Measurements from ENCODE around the gene PARVA. TPM values are rescaled to one million over a fixed set of nuclear protein-coding genes. Genes with fewer than 3 reads are reported as not detected.
"Not testable (repeated sequence)": the region's sequence is repeated elsewhere in the genome, so short reads cannot be mapped to it uniquely, and the experiment has no call there.

The PARVA gene
- polyA plus RNA-seq, 1 donor from 2014 or later, result not detected

DNA sequence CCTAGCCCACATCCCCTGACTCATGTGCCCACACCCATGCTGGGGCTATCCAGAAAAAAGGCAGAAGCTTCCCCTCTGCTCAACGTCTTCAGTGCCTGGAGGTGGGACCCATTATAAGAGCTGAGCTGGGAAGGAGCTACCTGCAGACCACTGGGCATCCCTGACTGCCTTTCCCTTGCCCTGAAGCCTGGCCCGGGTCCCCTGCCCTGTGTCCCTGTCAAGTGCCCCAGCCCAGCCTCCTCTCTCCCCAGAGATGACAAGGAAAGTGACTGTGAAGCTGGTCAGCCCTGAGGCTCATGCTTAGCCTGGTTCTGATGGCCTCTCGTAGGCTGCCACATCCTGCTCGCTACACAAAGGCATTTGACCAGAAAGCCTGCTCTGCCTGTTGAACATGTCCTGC, 140.4 kb downstream of the PARVA start:
- Mint-ChIP-seq H3K9me3 (no peaks in the 10 kb centered on the region), H3K4me1 (no peaks in the 10 kb centered on the region), H3K36me3 (no peaks in the 10 kb centered on the region), H3K27ac (no peak overlapping the region), H3K4me3 (no peak overlapping the region), H3K27me3 (no peaks in the 10 kb centered on the region)

- H3K9me3 Mint-ChIP-seq, result no peaks in the 10 kb centered on the region
- no peaks in the 10 kb centered on the region for H3K36me3 Mint-ChIP-seq
- no peak overlapping the region for H3K27ac Mint-ChIP-seq
- no peaks in the 10 kb centered on the region for H3K27me3 Mint-ChIP-seq
- no peaks in the 10 kb centered on the region for H3K4me1 Mint-ChIP-seq
- no peak overlapping the region for H3K4me3 Mint-ChIP-seq
These were observed 141.4 kb downstream of the PARVA start for GRCh38 chr11:12518606-12519385.

DNA sequence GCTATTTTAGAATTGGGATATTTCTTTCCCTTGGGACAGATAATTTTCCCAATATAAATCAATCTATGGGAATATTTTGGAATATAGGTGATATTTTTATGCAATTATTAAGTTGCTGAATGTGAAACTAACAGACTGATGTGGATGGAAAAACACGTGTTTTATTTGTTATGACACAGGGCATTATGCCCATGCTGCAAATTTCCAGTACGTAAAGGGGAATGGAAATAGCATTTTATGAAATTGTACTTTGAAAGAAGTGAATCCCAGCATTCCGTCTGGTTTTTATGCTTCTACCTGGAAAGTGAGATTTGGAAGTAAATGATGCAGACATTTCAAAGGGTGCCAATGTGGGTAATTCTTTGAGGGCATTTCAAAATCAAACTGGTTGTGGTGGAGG, 142.7 kb downstream of the PARVA start:
- Mint-ChIP-seq H3K27ac (no peak overlapping the region), H3K27me3 (peaks cover 1% of the 10 kb centered on the region), H3K4me1 (no peaks in the 10 kb centered on the region), H3K9me3 (no peaks in the 10 kb centered on the region), H3K4me3 (no peak overlapping the region), H3K36me3 (no peaks in the 10 kb centered on the region)

GRCh38 chr11:12520576-12520975, 143.2 kb downstream of the PARVA start:
- not testable (repeated sequence) for H3K36me3 Mint-ChIP-seq, H3K9me3 Mint-ChIP-seq, H3K27ac Mint-ChIP-seq, H3K4me1 Mint-ChIP-seq, H3K4me3 Mint-ChIP-seq, H3K27me3 Mint-ChIP-seq

GRCh38 chr11:12523180-12523924, 146.0 kb downstream of the PARVA start:
- Mint-ChIP-seq H3K36me3 (no peaks in the 10 kb centered on the region), H3K9me3 (no peaks in the 10 kb centered on the region), H3K4me3 (no peak overlapping the region), H3K4me1 (no peaks in the 10 kb centered on the region), H3K27ac (no peak overlapping the region), H3K27me3 (peaks cover 1% of the 10 kb centered on the region)

DNA sequence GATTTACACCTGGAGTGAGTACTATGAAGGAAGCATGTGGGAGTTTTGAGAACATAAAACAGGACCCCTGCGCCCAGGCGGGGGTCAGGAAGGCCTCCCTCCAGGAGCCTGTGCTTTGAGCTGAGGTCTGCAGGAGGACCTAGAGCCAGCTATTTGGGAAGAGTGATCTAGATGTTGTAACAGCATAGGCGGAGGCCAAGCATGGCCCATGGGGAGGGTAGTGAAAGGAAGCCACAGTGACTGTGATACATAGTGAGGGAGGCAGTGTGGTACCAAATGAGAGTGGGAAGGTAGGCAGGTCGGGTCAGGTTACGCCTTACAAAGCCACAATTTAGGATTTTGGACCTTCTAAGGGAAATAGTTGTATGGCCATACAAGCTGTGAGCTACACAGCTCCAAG, 147.5 kb downstream of the PARVA start:
- H3K4me3 Mint-ChIP-seq, result no peak overlapping the region
- no peaks in the 10 kb centered on the region for H3K4me1 Mint-ChIP-seq
- H3K36me3 Mint-ChIP-seq, result no peaks in the 10 kb centered on the region
- peaks cover 1% of the 10 kb centered on the region for H3K27me3 Mint-ChIP-seq
- H3K9me3 Mint-ChIP-seq, result no peaks in the 10 kb centered on the region
- no peak overlapping the region for H3K27ac Mint-ChIP-seq

- Mint-ChIP-seq H3K36me3 (no peaks in the 10 kb centered on the region), H3K4me3 (no peak overlapping the region), H3K4me1 (no peaks in the 10 kb centered on the region), H3K27ac (no peak overlapping the region), H3K9me3 (no peaks in the 10 kb centered on the region), H3K27me3 (peaks cover 1% of the 10 kb centered on the region)
These were observed 148.2 kb downstream of the PARVA start for GRCh38 chr11:12525466-12526055.

DNA sequence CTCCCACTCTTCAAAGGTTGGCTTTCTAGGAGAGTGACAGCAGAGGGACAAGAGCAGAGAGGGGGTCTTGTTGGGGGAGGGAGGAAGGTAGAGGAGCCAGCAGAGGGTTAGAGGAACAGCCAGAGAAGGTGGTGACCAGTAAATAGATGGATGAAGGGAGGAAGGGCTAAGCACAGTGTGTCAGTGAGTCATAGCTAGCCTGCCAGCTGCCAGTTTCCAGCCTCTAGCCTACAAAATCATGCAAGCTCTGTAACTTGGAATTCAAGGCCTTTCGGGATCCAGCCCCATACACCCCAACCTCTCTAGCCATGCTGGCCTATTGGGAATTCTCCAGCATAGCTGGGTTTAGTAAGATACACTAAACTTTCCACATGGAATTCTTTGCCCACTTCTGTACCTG, 149.4 kb downstream of the PARVA start:
- Mint-ChIP-seq H3K4me1 (no peaks in the 10 kb centered on the region), H3K9me3 (no peaks in the 10 kb centered on the region), H3K4me3 (no peak overlapping the region), H3K27me3 (peaks cover 1% of the 10 kb centered on the region), H3K27ac (no peak overlapping the region), H3K36me3 (no peaks in the 10 kb centered on the region)

GRCh38 chr11:12528487-12528886, 151.1 kb downstream of the PARVA start:
- H3K27ac Mint-ChIP-seq, result no peak overlapping the region
- H3K9me3 Mint-ChIP-seq, result no peaks in the 10 kb centered on the region
- H3K4me1 Mint-ChIP-seq, result peaks cover 0 to under 1% (median 0%) of the 10 kb centered on the region in 3 donors
- no peaks in the 10 kb centered on the region for H3K36me3 Mint-ChIP-seq
- H3K27me3 Mint-ChIP-seq, result peaks cover 1% of the 10 kb centered on the region
- no peak overlapping the region for H3K4me3 Mint-ChIP-seq

DNA sequence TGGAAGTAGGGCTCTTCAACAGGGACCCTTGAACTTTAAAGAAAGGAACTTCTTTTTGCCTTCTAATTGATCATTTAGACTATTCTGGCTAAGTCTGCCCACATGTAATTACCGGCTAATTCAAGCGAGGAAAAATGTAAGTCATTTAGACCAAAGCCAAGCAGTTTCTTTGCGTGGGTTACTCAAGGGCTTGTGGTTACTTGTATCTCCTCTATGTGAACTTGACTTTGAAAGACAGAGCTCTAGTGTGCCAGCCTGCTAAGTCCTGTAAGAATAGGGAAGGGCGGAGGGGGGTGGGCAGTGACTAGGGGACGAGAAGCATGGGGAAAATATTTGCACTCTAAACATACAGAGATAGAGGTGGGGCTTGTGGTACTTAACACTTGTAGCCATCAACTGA, 151.7 kb downstream of the PARVA start:
- Mint-ChIP-seq H3K4me3 (no peak overlapping the region), H3K27me3 (peaks cover 1% of the 10 kb centered on the region), H3K36me3 (no peaks in the 10 kb centered on the region), H3K9me3 (no peaks in the 10 kb centered on the region), H3K4me1 (peaks cover 0 to 1% (median 0%) of the 10 kb centered on the region in 3 donors), H3K27ac (no peak overlapping the region)

DNA sequence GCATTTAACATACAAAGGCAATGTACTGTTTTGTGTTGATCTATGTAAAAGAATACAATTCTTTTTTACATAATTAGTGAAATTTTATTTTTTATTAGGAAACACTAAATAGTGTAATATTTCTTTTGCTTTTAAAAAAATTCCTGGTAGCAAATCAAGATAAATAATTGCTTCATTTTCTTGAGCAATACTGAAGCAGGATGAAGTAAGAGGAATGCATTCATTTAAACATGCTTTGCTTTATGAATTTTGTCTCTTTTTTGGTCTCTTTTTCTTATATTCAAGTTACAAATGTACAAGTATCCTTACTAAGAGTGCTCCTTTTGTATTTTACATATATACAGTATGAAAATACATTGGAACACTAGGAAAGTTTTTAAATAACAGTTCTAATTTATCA, 152.4 kb downstream of the PARVA start:
- Mint-ChIP-seq H3K27ac (no peak overlapping the region), H3K4me3 (no peak overlapping the region), H3K27me3 (peaks cover 1% of the 10 kb centered on the region), H3K9me3 (no peaks in the 10 kb centered on the region), H3K36me3 (no peaks in the 10 kb centered on the region), H3K4me1 (peaks cover 0 to 1% (median 0%) of the 10 kb centered on the region in 3 donors)

DNA sequence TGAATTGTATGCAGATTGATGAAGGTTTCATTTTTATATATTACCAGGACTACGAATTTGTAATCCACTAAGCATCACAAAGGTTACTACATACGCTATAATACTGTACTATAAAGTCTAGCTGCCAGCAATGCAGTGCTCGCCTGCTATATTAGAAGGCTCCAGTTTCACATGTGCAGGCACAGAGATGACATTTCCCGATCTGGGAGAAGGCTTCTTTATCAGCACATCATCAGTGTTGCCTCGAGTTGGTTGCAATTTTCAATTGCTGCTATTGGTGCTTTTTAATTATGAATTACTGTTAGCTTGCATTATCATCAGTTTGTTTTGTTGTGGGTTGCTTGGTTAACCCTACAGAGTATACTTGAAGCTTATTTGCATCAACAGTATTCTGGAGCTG, 153.6 kb downstream of the PARVA start:
- Mint-ChIP-seq H3K27ac (no peak overlapping the region), H3K27me3 (peaks cover 2% of the 10 kb centered on the region), H3K4me1 (peaks cover 0 to 1% (median 0%) of the 10 kb centered on the region in 3 donors), H3K36me3 (no peaks in the 10 kb centered on the region), H3K9me3 (peaks cover 0 to under 1% (median 0%) of the 10 kb centered on the region in 3 donors), H3K4me3 (no peak overlapping the region)

GRCh38 chr11:12531681-12532080, 154.3 kb downstream of the PARVA start:
- Mint-ChIP-seq H3K9me3 (peaks cover 0 to 6% (median 0%) of the 10 kb centered on the region in 3 donors), H3K4me3 (no peak overlapping the region), H3K36me3 (no peaks in the 10 kb centered on the region), H3K4me1 (peaks cover 0 to 1% (median 0%) of the 10 kb centered on the region in 3 donors), H3K27me3 (peaks cover 2% of the 10 kb centered on the region), H3K27ac (no peak overlapping the region)

- peaks cover 0 to 6% (median 0%) of the 10 kb centered on the region in 3 donors for H3K9me3 Mint-ChIP-seq
- peaks cover 0 to 4% (median 0%) of the 10 kb centered on the region in 3 donors for H3K4me1 Mint-ChIP-seq
- H3K27ac Mint-ChIP-seq, result no peak overlapping the region
- H3K27me3 Mint-ChIP-seq, result peaks cover 2% of the 10 kb centered on the region
- H3K4me3 Mint-ChIP-seq, result no peak overlapping the region
- no peaks in the 10 kb centered on the region for H3K36me3 Mint-ChIP-seq
These were observed 155.2 kb downstream of the PARVA start for GRCh38 chr11:12532580-12532979.

DNA sequence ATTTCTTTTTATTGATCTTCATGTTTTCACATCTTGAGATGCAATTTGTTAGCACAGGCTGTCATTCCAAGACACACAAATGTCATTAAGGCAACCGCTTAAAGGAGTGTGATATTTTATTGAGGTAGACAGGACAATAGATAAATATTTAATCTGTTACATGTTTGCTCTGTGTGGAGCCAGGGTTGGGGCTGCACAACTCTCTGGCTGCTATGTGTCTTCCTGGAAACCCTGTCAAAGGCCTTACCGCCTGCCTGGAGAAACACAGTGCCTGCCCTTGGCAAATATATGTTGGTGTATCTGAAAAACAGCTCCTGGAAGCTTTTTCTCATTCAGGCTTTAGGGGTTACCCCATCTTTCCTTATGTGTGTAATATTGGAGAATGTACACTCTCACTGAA, 157.2 kb downstream of the PARVA start:
- H3K27me3 Mint-ChIP-seq, result peaks cover 2% of the 10 kb centered on the region
- H3K4me1 Mint-ChIP-seq, result peaks cover 0 to 4% (median 0%) of the 10 kb centered on the region in 3 donors
- no peak overlapping the region for H3K27ac Mint-ChIP-seq
- H3K4me3 Mint-ChIP-seq, result no peak overlapping the region
- no peaks in the 10 kb centered on the region for H3K36me3 Mint-ChIP-seq
- H3K9me3 Mint-ChIP-seq, result peaks cover 0 to 6% (median 0%) of the 10 kb centered on the region in 3 donors
